Stimulated activated effector memory CD8-positive, alpha-beta T cell treated with anti-CD3 and anti-CD28 coated beads, Interleukin-12 subunit alpha, Interleukin-12 subunit beta, amount 100 ng/mL, for 72 hours (primary cell): ENCODE measurements around the gene TTC22.

Experiments
- ATAC-seq: fragments of 150-1000 bp; cut with Tn5 transposase; 2 replicates; pipeline ENCODE4 v1.10.0; 2021
- DNase-seq, 2 donors: peaks; one replicate each; pipeline ENCODE4 v3.0.0; 2021 to 2022; ENCODE audit warnings: low spot score in 2 of 2
- H3K27ac Mint-ChIP-seq: one replicate; pipeline ENCODE4 v1.8.0; 2022; ENCODE audit warnings: mild to moderate bottlenecking, mixed read lengths
- H3K36me3 Mint-ChIP-seq: one replicate; pipeline ENCODE4 v1.8.0; 2022; ENCODE audit warnings: mild to moderate bottlenecking, mixed read lengths
- H3K4me1 Mint-ChIP-seq: one replicate; pipeline ENCODE4 v1.8.0; 2022; ENCODE audit warnings: mixed read lengths
- H3K4me3 Mint-ChIP-seq: one replicate; pipeline ENCODE4 v1.8.0; 2022; ENCODE audit warnings: mild to moderate bottlenecking, mixed read lengths
- H3K9me3 Mint-ChIP-seq: one replicate; pipeline ENCODE4 v1.8.0; 2022; ENCODE audit warnings: mixed read lengths

The TTC22 gene

DNA sequence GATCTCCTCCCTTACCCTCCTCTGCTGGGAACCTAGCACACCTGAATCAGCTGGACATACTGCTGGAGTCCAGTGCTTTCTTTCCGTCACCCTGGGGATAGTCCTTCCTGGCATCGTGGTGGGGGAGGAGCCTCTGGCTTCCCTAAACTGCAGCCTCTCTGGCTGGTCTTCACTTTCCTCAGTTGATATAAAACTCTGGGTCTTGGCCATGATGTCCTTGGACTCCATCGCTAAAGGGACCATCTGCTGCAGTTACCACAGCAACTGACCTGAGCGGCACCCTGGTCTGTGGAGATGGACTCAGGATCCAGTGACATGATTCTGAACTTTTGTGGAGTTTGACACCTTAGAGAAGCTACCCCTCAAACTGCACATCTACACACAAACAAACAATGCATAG lies 59.6 kb downstream of the TTC22 start:
- H3K27ac Mint-ChIP-seq = no peak overlapping the region
- ATAC-seq (no peak), DNase-seq (no peak)
- peaks cover 71% of the 10 kb centered on the region for H3K36me3 Mint-ChIP-seq
- no peak overlapping the region for H3K4me3 Mint-ChIP-seq
- peaks cover 8% of the 10 kb centered on the region for H3K4me1 Mint-ChIP-seq
- H3K9me3 Mint-ChIP-seq = no peaks in the 10 kb centered on the region

DNA sequence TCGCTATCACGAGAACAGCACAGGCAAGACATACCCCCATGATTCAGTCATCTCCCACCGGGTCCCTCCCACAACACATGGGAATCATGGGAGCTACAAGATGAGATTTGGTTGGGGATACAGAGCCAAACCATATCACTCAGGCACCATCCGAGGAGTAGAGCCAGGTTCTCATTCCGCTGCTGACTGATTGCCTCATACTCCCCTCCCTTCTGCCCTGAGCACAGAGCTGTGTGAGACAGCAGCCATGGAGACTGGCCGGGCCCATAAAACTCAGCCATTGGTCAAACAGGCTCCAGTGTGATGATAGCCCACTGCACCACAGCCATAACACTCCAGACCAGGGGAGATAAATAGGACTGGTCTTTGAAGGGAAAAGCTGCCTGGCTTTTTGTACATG lies 62.9 kb downstream of the TTC22 start:
- Mint-ChIP-seq H3K9me3 (no peaks in the 10 kb centered on the region), H3K4me3 (no peak overlapping the region), H3K36me3 (peaks cover 99% of the 10 kb centered on the region), H3K27ac (peak overlapping the region; percentile 60), H3K4me1 (peaks cover 9% of the 10 kb centered on the region)
- DNase-seq (no peak), ATAC-seq (no peak)

DNA sequence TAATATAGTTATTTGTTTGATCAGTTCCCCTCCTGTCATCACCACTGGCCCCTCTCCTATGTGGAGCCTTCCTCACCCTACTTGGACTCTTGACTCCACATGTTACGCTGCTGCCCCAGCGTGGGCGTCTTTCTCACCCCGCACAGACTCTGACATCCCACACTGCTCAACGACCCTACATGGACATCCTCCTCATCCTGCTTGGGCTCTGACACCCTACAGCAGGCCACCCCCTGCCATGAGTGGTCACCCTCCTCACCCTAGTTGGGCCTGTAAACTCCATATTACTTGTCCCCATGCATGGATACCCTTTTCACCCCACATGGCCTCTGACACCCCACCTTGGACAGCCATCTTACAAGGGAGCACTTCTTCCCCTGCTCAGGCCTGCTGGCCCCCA lies 64.4 kb downstream of the TTC22 start:
- no peaks in the 10 kb centered on the region for H3K9me3 Mint-ChIP-seq
- no peak overlapping the region for H3K4me3 Mint-ChIP-seq
- DNase-seq = no peak
- peaks cover 9% of the 10 kb centered on the region for H3K4me1 Mint-ChIP-seq
- H3K27ac Mint-ChIP-seq = peak overlapping the region; percentile 80
- peaks cover 100% of the 10 kb centered on the region for H3K36me3 Mint-ChIP-seq
- no peak for ATAC-seq
